ENCODE measurements around the gene GTF2F2.

The GTF2F2 gene, protein sequence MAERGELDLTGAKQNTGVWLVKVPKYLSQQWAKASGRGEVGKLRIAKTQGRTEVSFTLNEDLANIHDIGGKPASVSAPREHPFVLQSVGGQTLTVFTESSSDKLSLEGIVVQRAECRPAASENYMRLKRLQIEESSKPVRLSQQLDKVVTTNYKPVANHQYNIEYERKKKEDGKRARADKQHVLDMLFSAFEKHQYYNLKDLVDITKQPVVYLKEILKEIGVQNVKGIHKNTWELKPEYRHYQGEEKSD

DNA sequence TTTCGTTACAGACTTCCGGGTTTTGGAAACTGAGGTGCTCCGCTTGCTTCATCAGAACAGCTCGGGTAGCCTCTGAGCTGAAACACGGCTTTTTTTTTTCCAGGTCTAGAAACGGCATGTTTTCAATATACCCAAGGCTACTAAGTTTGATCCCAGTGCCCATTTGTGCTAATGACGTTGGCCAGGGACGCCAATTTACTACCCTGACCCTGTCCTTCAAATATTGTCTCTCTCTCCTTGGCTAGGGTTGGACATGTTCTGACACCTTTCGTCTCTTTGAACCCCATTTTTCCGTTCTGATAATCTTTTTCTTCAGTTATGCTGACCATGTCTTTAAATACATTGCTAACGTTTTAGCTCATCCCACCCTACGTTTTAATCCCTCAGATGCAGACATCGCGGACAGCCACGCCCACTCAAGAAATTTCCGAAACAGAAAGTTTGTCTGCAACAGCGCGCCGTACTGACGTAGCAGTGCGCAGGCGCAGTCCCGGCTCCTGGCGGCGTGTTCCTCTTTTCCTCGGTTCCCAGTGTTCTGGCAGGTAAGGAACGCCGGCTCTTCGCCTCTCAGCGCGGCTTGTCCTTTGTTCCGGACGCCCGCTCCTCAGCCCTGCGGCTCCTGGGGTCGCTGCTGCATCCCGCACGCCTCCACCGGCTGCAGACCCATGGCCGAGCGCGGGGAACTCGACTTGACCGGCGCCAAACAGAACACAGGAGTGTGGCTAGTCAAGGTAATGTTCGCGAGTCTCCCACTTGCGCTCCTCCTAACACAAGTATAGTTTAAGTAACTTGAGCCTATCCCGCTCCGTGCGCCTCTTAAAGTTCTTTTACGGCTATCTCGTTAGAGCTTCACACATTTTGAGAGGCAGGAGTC, at the start of gene GTF2F2:
TSS of gene GTF2F2 (plus strand) at position 520 of the 874 bp plus-strand sequence. CDS start at position 666, 146 bp downstream.
- DNase-seq: peak; percentile 86

DNA sequence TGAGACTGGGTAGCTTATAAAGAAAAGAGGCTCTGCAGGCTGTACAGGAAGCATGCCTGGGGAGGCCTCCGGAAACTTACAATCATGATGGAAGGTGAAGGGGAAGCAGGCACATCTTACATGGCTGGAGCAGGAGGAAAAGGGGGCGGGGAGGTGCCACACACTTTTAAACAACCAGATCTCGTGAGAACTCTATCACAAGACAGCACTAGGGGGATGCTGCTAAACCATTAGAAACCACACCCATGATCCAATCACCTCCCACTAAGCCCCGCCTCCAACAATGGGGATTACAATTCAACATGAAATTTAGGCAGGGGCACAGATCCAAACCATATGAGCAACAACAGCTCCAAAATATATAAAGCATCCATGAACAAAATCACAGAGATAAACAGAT, 46.5 kb upstream of the GTF2F2 start:
- no peak for DNase-seq

DNA sequence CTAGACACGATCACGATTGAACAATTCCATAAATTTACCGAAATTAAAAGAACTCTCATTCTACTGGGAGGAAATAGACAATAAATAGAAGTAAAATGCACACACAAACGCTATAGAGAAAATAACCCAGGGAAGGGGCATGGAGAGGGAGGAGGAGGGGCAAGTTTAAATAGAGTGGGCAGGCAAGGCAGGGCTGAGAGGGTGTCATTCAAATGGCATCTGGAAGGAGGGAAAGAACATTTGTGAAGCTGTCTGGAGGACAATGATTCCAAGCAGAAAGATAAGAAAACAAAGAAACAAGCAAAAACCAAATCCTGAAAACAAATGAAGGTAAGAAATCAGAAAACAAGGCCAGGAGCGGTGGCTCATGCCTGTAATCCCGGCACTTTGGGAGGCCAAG, 45.6 kb upstream of the GTF2F2 start:
- no peak for DNase-seq

DNA sequence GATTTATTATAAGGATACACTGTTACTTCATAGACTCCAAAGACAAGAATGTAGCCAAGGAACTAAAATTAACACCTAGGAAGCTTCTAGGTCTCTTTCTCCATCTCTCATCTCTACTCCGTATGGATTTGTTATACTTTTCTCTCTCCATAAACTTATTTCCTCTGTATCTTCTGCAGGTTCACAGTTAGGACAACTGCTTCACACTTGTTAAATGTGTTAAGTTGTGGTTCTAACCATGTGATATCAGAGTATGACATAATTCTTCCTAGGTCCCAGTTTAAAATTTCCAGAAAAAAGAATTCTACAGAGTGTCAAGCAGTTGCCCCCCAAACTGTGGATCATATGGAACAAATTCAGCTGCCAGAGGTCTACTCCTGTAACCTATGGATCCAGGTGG, 42.3 kb upstream of the GTF2F2 start:
- DNase-seq: no peak

DNA sequence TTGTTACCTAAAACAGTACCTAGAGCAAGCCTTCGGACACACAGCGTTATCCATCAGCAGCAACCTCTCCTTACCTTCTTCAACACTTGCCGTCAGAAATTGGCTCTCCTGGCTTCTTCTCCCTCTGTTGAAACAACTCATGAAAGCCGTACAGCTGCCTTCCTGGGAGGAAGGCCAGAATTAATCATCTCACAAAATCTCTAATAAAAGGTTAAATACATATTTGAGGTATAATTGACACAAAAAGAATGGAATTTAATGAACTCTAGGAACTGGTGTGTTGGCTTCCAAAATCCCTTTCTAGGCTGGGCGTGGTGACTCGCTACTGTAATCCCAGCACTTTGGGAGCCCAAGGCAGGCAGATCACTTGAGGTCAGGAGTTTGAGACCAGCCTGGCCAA, 37.3 kb upstream of the GTF2F2 start:
- DNase-seq: no peak

DNA sequence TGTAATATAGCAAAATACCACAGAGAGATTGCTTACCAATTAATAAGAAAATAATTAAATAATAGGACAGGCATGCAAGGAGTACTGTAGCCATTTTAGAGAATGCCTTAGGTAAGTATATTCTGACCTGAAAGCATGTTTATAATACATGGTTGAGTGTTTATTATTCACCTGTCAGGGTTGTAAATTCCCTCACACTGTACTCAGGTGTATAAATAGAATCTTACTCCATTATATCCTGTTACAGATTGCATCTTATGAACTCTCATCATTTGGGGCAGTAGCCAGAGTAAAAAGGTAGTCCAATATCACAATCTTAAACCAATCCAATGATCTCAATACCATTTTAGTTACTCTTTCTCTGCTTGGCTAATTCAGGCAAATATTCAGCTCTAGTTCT, 35.8 kb upstream of the GTF2F2 start:
- no peak for DNase-seq

DNA sequence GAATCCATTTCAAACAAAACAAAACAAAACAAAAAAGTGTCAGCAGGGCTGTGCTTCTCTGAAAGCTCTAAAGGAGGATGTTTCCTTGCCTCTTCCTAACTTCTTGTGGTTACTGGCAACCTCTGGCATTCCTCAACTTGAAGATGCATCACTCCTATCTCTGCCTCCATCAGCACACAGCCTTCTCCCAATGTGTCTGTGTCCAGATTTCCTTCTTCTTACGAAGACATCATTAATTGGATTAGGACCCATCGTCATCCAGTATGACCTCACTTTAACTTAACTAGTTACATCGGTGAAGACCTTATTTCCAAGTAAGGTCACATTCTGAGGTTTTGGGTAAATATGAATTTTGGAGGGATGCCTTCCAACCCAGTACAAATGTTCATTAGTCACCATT, 33.8 kb upstream of the GTF2F2 start:
- DNase-seq: no peak

DNA sequence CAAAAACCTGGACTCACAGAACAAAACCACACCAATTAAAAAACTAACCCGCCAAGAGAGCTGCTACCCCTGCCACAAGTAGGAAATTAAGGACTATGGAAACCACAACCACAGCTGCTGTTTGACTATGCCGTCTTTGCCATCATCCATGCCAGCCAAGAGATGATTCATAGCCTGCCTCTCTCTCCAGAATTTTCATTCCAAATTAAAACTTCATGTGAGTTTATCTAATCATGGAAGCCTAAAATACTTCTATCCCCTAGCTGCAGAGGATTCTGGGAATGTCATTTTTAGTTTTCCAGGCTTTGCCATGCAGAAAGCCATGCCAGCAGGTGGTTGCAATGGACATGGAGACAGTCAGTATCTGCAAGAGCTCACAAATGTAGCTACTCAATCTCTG, 27.6 kb upstream of the GTF2F2 start:
- no peak for DNase-seq

DNA sequence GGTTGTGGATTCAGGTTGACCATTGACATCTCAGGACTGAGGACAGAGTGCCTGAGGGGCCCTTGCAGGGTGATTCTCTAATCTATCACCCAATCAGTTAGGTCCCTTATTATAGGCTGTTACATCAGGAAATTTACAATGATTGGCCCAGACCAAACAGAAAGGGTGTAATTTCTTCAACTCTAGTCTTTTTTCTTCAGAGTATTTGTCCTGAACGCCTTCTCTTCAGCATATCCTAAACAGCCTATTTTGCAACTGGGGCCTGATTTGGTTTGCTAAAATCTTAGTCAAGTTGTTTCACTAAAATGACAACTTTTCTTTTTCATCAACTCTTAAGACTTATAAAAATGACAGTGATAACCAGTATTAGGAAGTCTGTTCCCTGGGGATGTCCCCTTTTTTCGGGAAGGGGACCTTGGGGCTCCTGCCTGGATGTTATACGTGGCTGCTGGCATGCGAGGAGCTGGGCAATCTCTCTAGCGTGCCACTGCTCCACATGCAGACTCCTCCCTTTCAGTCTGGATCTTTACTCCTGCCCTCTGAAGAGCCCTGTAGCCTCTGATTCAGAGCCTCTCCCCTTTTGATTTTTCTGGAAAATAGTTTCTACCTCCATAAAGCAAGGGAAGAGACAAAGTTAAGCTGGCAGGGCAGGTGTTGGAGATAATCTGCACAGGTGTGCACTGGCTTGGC, 19.6 kb upstream of the GTF2F2 start:
- DNase-seq: no peak

DNA sequence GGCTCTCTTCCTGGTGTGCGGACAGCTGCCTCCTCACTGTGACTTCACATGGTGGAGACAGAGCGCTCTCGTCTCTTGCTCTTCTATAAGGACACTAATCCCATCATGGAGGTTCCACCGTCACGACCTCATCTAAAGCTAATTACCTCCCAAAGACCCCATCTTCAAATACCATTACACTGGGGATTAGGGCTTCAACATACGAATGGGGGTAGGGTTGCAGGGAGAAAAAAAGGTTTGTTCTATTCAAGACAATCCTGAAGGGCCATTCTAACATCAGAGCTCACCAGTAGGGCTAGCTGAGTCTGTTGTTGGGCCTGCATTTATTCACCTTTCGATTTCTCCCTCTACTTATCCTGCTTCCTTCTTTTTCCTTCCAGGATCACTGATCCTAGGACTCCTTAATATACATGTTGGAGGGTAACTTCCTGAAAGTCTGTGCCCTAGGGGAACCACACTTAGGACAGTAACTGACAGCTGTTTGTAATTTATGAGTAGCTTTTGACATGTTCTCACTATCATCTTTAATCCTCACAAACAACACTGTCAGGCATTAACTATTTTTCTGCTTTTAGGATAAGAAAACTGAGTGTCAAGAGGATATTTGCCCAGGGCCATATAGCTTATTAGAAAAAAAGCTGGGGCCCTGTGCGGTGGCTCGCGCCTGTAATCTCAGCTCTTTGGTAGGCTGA, 18.8 kb upstream of the GTF2F2 start:
- DNase-seq: no peak

DNA sequence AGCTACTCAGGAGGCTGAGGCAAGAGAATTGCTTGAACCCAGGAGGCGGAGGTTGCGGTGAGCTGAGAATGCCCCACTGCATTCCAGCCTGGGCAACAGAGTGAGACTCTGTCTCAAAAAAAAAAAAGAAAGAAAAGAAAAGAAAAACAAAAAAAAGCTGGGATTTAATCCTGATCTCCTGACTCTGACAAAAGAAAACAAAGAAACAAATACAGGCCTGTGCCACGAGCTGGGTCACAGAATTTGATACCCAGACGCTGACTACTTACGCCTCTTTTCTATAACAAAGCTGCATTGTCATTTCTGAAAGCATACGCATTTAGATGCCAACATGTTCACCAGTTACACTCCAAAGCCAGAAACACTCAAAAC, 18.2 kb upstream of the GTF2F2 start:
- no peak for DNase-seq

DNA sequence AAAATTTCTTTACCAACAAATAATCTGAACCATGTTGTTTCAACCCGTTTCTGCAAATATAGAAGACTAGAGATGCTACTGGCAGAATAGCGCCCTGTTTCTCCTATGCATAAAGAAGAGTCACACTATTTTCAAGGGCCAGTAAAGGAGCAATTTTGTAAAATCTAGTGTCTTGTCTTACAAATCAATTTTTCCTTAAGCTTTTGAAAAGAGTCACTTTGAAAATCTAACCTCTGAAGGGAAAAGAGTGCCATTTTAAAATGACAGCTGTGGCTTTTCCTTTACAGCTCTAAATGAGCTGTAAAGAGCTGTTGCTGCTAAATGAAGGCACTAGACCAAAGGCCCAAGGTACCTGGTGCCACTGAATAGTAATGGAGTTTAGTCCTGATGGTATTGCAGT, 16.9 kb upstream of the GTF2F2 start:
- no peak for DNase-seq

DNA sequence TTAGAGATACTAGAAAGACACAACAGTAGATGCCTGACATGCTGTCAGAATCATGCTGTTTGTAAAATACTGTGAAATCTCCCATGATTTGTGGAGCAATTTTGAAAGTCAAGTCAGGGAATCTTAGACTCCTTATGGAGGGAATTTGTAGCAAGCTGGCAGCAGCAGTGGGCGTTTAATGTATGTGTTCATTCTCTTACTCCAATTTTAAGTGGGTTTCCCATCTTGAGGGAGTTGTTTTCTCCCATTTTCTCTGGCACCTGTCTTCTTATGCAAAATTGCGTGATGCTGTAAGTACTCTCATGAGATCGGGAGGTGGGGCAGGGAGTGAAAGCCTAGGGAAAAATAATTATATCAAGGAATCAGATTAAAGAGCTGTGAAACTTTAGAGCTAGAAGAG, 16.0 kb upstream of the GTF2F2 start:
- DNase-seq: no peak

DNA sequence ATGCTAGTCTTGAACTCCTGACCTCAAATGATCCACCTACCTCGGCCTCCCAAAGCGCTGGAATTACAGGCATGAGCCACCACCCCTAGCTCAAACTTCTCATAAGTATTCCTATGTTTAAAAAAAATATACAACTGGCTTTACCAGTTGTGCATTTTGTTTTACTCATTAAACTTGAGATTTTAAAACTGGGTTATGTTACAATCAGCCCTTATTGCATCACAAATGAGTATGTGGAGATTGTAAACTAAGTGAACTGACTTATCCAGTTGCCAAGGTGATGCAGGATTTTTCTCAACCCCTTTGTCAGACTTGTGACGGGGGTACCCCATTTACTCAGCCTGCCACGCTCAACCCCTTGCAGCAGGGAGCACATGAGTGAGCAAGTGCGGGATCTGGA, 14.4 kb upstream of the GTF2F2 start:
- DNase-seq: no peak

DNA sequence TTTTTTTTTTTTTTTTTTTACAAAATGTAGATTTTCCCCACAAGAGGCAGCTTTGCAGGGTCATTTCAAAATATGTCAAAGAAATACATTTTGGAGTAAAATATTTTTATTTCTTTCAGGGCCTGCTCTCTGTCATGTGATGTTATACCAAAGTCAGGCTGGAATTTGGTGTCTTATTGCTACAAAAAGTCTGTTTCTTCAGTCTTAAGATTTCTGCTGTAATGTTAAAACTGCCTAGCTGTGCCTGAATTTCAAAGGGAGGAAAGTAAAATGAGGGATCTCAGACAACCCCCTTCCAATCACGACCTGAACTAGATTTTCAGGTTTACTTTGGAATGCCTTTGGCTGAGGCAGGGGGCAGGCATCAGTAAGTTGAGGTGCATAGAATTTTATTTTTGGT, 12.8 kb upstream of the GTF2F2 start:
- no peak for DNase-seq

DNA sequence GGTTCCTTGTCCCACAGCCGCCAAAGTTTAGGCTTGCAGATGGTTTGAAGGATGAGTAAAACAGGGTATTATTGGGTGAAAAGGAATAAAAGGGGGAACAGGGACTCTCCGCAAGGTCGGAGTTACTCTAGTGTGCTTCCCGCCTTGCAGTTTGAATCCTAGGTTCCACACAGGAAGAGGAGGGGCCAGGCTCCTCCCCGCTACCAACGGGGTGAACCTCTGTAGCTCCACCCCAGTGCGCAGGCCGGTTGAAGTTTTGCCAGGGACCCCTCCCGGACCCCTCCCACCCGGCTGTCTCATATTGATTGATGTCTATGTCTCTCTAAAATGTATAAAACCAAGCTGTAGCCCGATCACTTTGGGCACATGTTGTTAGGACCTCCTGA, 11.6 kb upstream of the GTF2F2 start:
- no peak for DNase-seq

DNA sequence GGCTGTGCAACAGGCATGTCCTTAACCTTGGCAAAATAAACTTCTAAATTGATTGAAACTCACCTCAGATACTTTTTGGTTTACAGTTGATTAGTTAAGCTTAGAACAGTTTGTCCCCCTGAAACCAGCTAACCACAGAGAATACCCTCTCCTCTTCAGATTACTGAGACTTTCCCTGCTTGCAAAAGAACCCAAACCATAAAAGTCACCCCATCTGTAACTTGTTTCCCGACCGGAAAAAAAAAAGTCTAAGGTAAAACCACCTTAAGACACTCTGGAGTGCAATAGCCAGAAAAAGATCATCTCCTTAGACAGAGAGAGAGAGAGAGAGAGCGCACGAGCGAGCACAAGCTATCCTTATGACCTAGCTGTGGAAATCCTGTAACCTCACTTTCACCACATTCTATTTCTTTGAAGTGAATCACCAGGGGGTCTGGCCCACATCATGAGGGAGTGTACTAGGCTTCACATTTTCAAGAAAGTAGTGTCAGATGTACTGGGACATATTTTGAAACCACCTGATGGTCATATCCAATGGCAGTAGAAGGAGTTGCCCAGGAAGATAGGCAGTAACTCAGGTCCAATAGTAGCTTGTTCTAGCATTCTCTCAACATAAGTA, 11.1 kb upstream of the GTF2F2 start:
- no peak for DNase-seq

DNA sequence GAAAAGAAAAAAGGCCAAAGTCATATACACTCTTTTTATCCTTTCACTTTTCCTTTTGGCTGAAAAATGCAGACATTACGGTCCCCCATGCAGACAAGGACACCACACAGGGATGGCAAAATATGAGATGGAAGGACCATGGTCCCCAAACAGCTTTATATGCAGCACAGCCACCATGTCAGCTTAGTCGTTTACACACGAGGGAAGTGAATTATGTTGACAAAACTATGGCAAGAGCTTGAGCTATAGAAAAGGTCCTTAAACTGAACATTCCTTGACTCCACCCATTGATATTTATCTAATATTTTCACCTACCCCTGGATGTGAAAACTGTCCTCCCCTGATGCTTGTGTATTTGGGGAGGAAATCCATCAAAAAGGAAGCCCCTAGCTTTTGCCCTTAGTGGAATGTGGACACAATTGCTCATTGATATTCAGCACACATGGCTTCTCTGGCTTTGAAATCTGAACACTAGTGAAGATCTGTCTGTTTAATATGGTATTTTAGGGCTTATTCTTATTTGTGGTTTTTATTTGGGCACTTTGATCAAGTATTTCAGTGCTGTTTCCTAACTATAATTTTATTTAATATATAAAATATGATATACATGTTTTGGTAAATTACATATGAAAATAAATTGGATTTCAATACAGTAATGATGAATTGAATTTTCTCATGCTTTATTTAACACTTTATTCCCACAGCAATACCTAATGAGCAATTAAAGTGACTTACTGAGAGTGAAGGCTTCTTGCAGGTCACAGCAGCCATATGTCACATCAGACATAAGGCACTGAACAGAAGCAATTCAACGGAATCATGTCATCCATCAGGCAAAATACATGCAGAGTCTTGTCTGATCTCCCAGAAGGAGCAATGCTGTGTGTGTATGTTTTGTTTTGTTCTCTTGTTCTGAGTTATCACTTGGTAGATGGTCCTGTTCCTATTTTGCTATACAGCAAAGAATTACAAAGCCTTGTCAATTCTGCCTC, 6.8 kb upstream of the GTF2F2 start:
- DNase-seq: no peak

DNA sequence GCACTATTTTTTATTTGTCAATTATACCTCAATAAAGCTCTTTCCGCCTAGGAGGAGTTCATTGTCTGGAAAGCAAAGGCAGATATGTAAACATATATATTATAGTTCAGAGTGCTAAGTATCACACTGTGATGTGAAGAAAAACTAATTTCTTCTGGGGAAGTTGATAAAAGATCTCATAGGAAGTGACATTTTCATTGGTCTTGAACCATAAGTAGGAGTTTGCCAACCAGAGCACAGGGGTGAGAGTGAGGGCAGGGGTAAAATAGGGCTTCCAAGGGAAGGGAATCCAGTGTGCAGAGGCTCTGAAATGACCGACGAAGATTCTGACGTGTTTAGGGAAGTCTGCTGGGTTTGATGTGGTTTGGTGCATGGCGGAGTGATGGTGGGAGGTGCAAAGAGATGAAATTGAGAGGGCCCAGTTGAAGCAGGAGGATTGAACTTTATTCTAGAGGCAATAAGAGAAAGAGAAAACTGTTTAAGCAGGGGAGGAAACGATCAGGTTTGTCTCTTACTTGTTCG, 780 bp upstream of the GTF2F2 start:
- DNase-seq: peak; percentile 62

DNA sequence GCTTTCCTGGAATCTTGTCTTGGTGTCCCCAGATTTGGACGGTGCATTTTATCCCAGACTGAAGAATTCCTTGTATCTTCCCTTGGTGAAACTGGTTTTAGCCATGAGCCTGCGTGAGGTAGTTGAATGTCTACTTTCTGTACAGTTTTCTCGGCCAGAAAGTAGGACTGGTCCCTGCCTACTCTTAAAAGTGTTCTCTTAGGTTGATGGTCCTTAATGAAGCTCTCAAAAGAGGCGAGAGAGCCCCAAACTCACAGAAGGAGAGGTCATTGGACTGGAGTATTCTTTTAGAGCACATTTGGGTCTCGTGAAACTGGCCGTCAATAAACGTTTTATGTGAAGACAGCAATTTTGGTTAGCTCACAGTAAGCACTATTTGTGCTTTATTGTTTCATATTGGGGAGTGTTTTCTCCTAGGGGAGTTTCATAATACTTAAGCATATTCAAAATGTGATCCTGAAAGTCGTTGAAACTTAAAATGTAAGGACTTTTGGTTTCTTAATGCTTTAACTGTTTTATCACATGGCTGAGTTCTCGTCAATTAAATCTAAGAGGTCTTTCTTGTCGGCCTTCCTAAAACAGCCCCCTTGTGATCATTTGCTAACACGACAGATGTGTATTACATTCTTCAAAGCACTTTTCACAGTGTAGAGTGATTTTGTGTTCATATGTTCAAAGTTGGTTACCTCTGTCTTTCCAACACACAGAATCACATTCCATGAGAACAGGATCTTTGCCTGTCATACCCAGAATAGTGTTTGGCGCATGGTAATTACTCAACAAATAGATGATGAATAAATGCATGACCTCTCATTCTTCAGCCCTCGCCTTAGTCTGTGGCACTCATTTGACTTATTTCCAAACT, 889 bp downstream of the GTF2F2 start:
- no peak for DNase-seq

Data from activated naive CD4-positive, alpha-beta T cell treated with Interleukin-2 at 50 U/mL for 16 hours (primary cell).